ENCODE data around the gene ARID1B. TPM values are rescaled to one million over a fixed set of nuclear protein-coding genes. Genes with fewer than 3 reads are reported as not detected.

The ARID1B gene
- total RNA-seq, 5 donors from 2014 or later (not counting 1 experiment from before 2014, with no cell fraction given): 103 to 161 (median 108) TPM

GRCh38 chr6:156741287-156742073, 35.7 kb upstream of the ARID1B start:
- DNase-seq (no peak), ATAC-seq (replicated peaks in 1 of 4) (no peak)
- Histone ChIP-seq H3K4me1 (ENCODE audit: control insufficient read depth in 1 of 2, extremely low read depth in 1 of 2, insufficient read depth in 2 of 2, low read length in 2 of 2) (no peaks in the 10 kb centered on the region), H3K27me3 (replicated peaks in 1 of 2; ENCODE audit: control insufficient read depth in 2 of 2, extremely low read depth in 1 of 2, insufficient read depth in 2 of 2, low read length in 1 of 2) (peaks cover 0 to 2% of the 10 kb centered on the region in 2 experiments), H3K9me3 (peaks cover 2% of the 10 kb centered on the region), H3K27ac (ENCODE audit: low read length) (no peak overlapping the region), H3K36me3 (ENCODE audit: control insufficient read depth in 2 of 2, extremely low read depth in 1 of 2, insufficient read depth in 1 of 2, low read length in 1 of 2) (no peaks in the 10 kb centered on the region), H3K4me3 (ENCODE audit: control insufficient read depth in 1 of 2, extremely low read depth in 1 of 2, low read length in 1 of 2) (no peak overlapping the region)
- Mint-ChIP-seq H3K27ac (peak overlapping the region in 1 of 2 donors; percentile 22), H3K4me3 (no peak overlapping the region), H3K36me3 (peaks cover 4% of the 10 kb centered on the region), H3K9me3 (peaks cover 5 to 18% (median 10%) of the 10 kb centered on the region in 3 donors), H3K27me3 (peaks cover 0 to 4% of the 10 kb centered on the region in 2 donors), H3K4me1 (no peaks in the 10 kb centered on the region)
- ChIA-PET POLR2A (no interaction called here), CTCF (no interaction called here)
- WGBS (ENCODE audit: insufficient coverage): no CpG with 5 or more reads among the region's 3 CpGs

GRCh38 chr6:156747715-156748114, 29.5 kb upstream of the ARID1B start:
- ATAC-seq (replicated peaks in 1 of 4) (no peak), DNase-seq (no peak)
- H3K4me3 Mint-ChIP-seq: no peak overlapping the region
- H3K36me3 Mint-ChIP-seq: no peaks in the 10 kb centered on the region
- peaks cover 0 to 4% of the 10 kb centered on the region in 2 donors for H3K27me3 Mint-ChIP-seq
- no peaks in the 10 kb centered on the region for H3K9me3 Mint-ChIP-seq
- H3K27ac ChIP-seq (ENCODE audit: low read length): no peak overlapping the region
- CTCF ChIA-PET: no interaction called here
- no peaks in the 10 kb centered on the region for H3K4me1 Mint-ChIP-seq
- H3K36me3 ChIP-seq (ENCODE audit: control insufficient read depth in 2 of 2, extremely low read depth in 1 of 2, insufficient read depth in 1 of 2, low read length in 1 of 2): no peaks in the 10 kb centered on the region
- H3K27ac Mint-ChIP-seq: no peak overlapping the region
- 100% methylated on average over 1 of the region's 3 CpGs for WGBS (ENCODE audit: insufficient coverage)
- H3K27me3 ChIP-seq (replicated peaks in 1 of 2; ENCODE audit: control insufficient read depth in 2 of 2, extremely low read depth in 1 of 2, insufficient read depth in 2 of 2, low read length in 1 of 2): no peaks in the 10 kb centered on the region
- POLR2A ChIA-PET: interaction anchor here in 1 of 2 donors (0.7 kb wide), 1 partner anchor 253 kb away, joined by 3 read pairs; no protein-coding TSS in a partner anchor
- H3K4me3 ChIP-seq (ENCODE audit: control insufficient read depth in 1 of 2, extremely low read depth in 1 of 2, low read length in 1 of 2): no peak overlapping the region
- no peaks in the 10 kb centered on the region for H3K9me3 ChIP-seq
- H3K4me1 ChIP-seq (ENCODE audit: control insufficient read depth in 1 of 2, extremely low read depth in 1 of 2, insufficient read depth in 2 of 2, low read length in 2 of 2): no peaks in the 10 kb centered on the region

DNA sequence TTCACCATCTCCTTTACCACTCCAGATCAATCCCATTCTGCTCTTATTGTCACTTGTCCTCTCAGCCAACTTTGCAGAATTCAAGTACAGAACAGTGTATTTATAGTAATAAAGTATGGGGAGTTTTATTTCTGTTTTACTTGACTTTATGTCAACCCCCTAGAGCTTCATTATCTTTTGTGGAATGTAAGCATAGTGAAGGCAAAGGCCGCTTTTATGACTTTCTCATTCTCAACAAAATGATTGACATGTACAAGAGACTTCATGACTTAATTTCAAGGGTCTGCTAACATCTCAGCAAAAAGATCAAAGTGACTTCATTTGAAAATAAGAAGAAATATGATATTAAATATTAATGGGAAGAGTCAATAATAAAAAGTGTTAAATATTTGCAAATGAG, 28.7 kb upstream of the ARID1B start:
- WGBS (ENCODE audit: insufficient coverage): no CpG with 5 or more reads among the region's 1 CpG
- H3K27me3 ChIP-seq (replicated peaks in 1 of 2; ENCODE audit: control insufficient read depth in 2 of 2, extremely low read depth in 1 of 2, insufficient read depth in 2 of 2, low read length in 1 of 2): no peaks in the 10 kb centered on the region
- H3K4me3 Mint-ChIP-seq: no peak overlapping the region
- no peaks in the 10 kb centered on the region for H3K4me1 ChIP-seq (ENCODE audit: control insufficient read depth in 1 of 2, extremely low read depth in 1 of 2, insufficient read depth in 2 of 2, low read length in 2 of 2)
- ChIA-PET POLR2A (no interaction called here), CTCF (no interaction called here)
- no peaks in the 10 kb centered on the region for H3K36me3 Mint-ChIP-seq
- no peaks in the 10 kb centered on the region for H3K4me1 Mint-ChIP-seq
- H3K36me3 ChIP-seq (ENCODE audit: control insufficient read depth in 2 of 2, extremely low read depth in 1 of 2, insufficient read depth in 1 of 2, low read length in 1 of 2): no peaks in the 10 kb centered on the region
- no peaks in the 10 kb centered on the region for H3K9me3 ChIP-seq
- DNase-seq (no peak), ATAC-seq (replicated peaks in 1 of 4) (no peak)
- H3K4me3 ChIP-seq (ENCODE audit: control insufficient read depth in 1 of 2, extremely low read depth in 1 of 2, low read length in 1 of 2): no peak overlapping the region
- H3K27ac ChIP-seq (ENCODE audit: low read length): no peak overlapping the region
- no peak overlapping the region for H3K27ac Mint-ChIP-seq
- H3K27me3 Mint-ChIP-seq: peaks cover under 1 to 3% of the 10 kb centered on the region in 2 donors
- no peaks in the 10 kb centered on the region for H3K9me3 Mint-ChIP-seq

DNA sequence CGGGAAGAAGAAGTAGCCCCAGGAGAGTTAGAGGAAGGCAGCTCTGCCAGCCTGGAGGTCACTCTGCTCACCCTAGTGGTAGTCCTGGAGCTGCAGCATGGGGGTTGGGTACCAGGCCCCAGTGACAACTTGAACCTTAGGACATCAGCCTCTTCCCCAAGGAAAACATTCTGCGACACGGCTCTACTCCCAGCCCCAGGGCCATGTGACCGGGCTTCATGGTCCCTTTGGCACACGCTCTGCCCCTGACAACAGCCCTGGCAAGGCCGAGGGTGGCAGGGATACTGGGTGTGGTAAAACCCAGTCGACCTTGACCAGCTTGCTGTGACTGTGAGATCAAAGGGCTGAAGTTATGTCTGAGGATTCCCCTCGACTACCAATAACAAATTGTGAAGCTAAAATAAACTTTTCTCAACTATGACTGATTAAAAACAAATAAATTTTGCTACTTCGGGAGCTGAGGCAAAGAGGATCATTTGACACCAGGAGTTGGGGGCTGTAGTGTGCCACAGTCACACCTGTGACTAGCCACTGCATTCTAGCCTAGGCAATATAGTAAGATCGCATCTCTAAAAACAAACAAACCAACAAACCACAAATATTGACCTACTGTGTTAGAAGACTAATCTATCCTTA, 24.4 kb upstream of the ARID1B start:
- Histone ChIP-seq H3K27me3 (replicated peaks in 1 of 2; ENCODE audit: control insufficient read depth in 2 of 2, extremely low read depth in 1 of 2, insufficient read depth in 2 of 2, low read length in 1 of 2) (peaks cover 0 to 10% of the 10 kb centered on the region in 2 experiments), H3K4me3 (ENCODE audit: control insufficient read depth in 1 of 2, extremely low read depth in 1 of 2, low read length in 1 of 2) (no peak overlapping the region), H3K4me1 (ENCODE audit: control insufficient read depth in 1 of 2, extremely low read depth in 1 of 2, insufficient read depth in 2 of 2, low read length in 2 of 2) (no peaks in the 10 kb centered on the region), H3K36me3 (ENCODE audit: control insufficient read depth in 2 of 2, extremely low read depth in 1 of 2, insufficient read depth in 1 of 2, low read length in 1 of 2) (no peaks in the 10 kb centered on the region), H3K27ac (ENCODE audit: low read length) (no peak overlapping the region), H3K9me3 (no peaks in the 10 kb centered on the region)
- H3K4me1 Mint-ChIP-seq: peaks cover 0 to 2% (median 0%) of the 10 kb centered on the region in 3 donors
- H3K27ac Mint-ChIP-seq: peak overlapping the region in 1 of 2 donors; percentile 75
- no peaks in the 10 kb centered on the region for H3K9me3 Mint-ChIP-seq
- H3K27me3 Mint-ChIP-seq: peaks cover 5 to 10% of the 10 kb centered on the region in 2 donors
- no peak for ATAC-seq (replicated peaks in 1 of 4)
- WGBS (ENCODE audit: insufficient coverage): 100% methylated on average over 1 of the region's 10 CpGs
- H3K4me3 Mint-ChIP-seq: no peak overlapping the region
- no peaks in the 10 kb centered on the region for H3K36me3 Mint-ChIP-seq
- POLR2A ChIA-PET: interaction anchor here in 1 of 2 donors (0.7 to 0.9 kb wide), 2 partner anchors 47 to 127 kb away, joined by 3 to 5 read pairs; no protein-coding TSS in a partner anchor
- no peak for DNase-seq
- CTCF ChIA-PET: interaction anchor here in 1 of 2 donors (0.7 kb wide), 1 partner anchor 488 kb away, joined by 3 read pairs; no protein-coding TSS in a partner anchor

GRCh38 chr6:156756630-156757610, 20.3 kb upstream of the ARID1B start:
- peaks cover 0 to 10% of the 10 kb centered on the region in 2 experiments for H3K27me3 ChIP-seq (replicated peaks in 1 of 2; ENCODE audit: control insufficient read depth in 2 of 2, extremely low read depth in 1 of 2, insufficient read depth in 2 of 2, low read length in 1 of 2)
- Mint-ChIP-seq H3K4me3 (no peak overlapping the region), H3K27me3 (peaks cover 5 to 10% of the 10 kb centered on the region in 2 donors), H3K27ac (no peak overlapping the region), H3K9me3 (no peaks in the 10 kb centered on the region), H3K4me1 (peaks cover 0 to 2% (median 0%) of the 10 kb centered on the region in 3 donors), H3K36me3 (no peaks in the 10 kb centered on the region)
- DNase-seq (no peak), ATAC-seq (replicated peaks in 1 of 4) (no peak)
- H3K36me3 ChIP-seq (ENCODE audit: control insufficient read depth in 2 of 2, extremely low read depth in 1 of 2, insufficient read depth in 1 of 2, low read length in 1 of 2): no peaks in the 10 kb centered on the region
- POLR2A ChIA-PET: no interaction called here
- no peaks in the 10 kb centered on the region for H3K9me3 ChIP-seq
- WGBS (ENCODE audit: insufficient coverage): 93% methylated on average over 4 of the region's 8 CpGs
- H3K27ac ChIP-seq (ENCODE audit: low read length): no peak overlapping the region
- CTCF ChIA-PET: no interaction called here
- no peak overlapping the region for H3K4me3 ChIP-seq (ENCODE audit: control insufficient read depth in 1 of 2, extremely low read depth in 1 of 2, low read length in 1 of 2)
- H3K4me1 ChIP-seq (ENCODE audit: control insufficient read depth in 1 of 2, extremely low read depth in 1 of 2, insufficient read depth in 2 of 2, low read length in 2 of 2): no peaks in the 10 kb centered on the region

- Mint-ChIP-seq H3K27me3 (peaks cover 5 to 9% of the 10 kb centered on the region in 2 donors), H3K4me3 (no peak overlapping the region), H3K9me3 (no peaks in the 10 kb centered on the region), H3K36me3 (no peaks in the 10 kb centered on the region), H3K4me1 (peaks cover 0 to 2% (median 0%) of the 10 kb centered on the region in 3 donors), H3K27ac (no peak overlapping the region)
- no peaks in the 10 kb centered on the region for H3K9me3 ChIP-seq
- H3K4me3 ChIP-seq (ENCODE audit: control insufficient read depth in 1 of 2, extremely low read depth in 1 of 2, low read length in 1 of 2): no peak overlapping the region
- ATAC-seq (replicated peaks in 1 of 4) (no peak), DNase-seq (no peak)
- CTCF ChIA-PET: no interaction called here
- no peak overlapping the region for H3K27ac ChIP-seq (ENCODE audit: low read length)
- POLR2A ChIA-PET: no interaction called here
- no CpG with 5 or more reads among the region's 2 CpGs for WGBS (ENCODE audit: insufficient coverage)
- H3K36me3 ChIP-seq (ENCODE audit: control insufficient read depth in 2 of 2, extremely low read depth in 1 of 2, insufficient read depth in 1 of 2, low read length in 1 of 2): no peaks in the 10 kb centered on the region
- H3K4me1 ChIP-seq (ENCODE audit: control insufficient read depth in 1 of 2, extremely low read depth in 1 of 2, insufficient read depth in 2 of 2, low read length in 2 of 2): no peaks in the 10 kb centered on the region
- peaks cover 0 to 10% of the 10 kb centered on the region in 2 experiments for H3K27me3 ChIP-seq (replicated peaks in 1 of 2; ENCODE audit: control insufficient read depth in 2 of 2, extremely low read depth in 1 of 2, insufficient read depth in 2 of 2, low read length in 1 of 2)
These were observed 19.3 kb upstream of the ARID1B start for GRCh38 chr6:156757849-156758248.

Data from T-cell (primary cell).